GM21528 (cell line): Measurements from ENCODE around the gene SHC2.
"Not testable (repeated sequence)": the region's sequence is repeated elsewhere in the genome, so short reads cannot be mapped to it uniquely, and the experiment has no call there.

Experiments
- ATAC-seq: cut with Tn5 transposase; IDR thresholded peaks from one replicate; pipeline ENCODE4 v1.9.1; 2021; ENCODE audit warnings: mild to moderate bottlenecking, moderate library complexity; ENCODE audit not compliant: unreplicated experiment, low FRiP score

The SHC2 gene

GRCh38 chr19:493391-494170 is 32.7 kb upstream of the SHC2 start:
- no peak for ATAC-seq

GRCh38 chr19:492091-492531 is 31.3 kb upstream of the SHC2 start:
- no peak for ATAC-seq

GRCh38 chr19:491146-491741 is 30.4 kb upstream of the SHC2 start:
- ATAC-seq, result no peak

- peak; percentile 1 for ATAC-seq
Observed at GRCh38 chr19:489418-490196, 28.8 kb upstream of the SHC2 start.

GRCh38 chr19:488505-489417 is 27.9 kb upstream of the SHC2 start:
- peak; percentile 66 for ATAC-seq

- no peak for ATAC-seq
Observed at GRCh38 chr19:485583-486236, 24.9 kb upstream of the SHC2 start.

GRCh38 chr19:485077-485476 is 24.2 kb upstream of the SHC2 start:
- no peak for ATAC-seq

GRCh38 chr19:484494-484893 is 23.7 kb upstream of the SHC2 start:
- no peak for ATAC-seq

GRCh38 chr19:483332-484072 is 22.7 kb upstream of the SHC2 start:
- no peak for ATAC-seq

- no peak for ATAC-seq
Observed at GRCh38 chr19:482186-483041, 21.6 kb upstream of the SHC2 start.

GRCh38 chr19:481100-481499 is 20.3 kb upstream of the SHC2 start:
- not testable (repeated sequence) for ATAC-seq

- no peak for ATAC-seq
Observed at GRCh38 chr19:480016-480855, 19.4 kb upstream of the SHC2 start.

GRCh38 chr19:478976-479375 is 18.1 kb upstream of the SHC2 start:
- no peak for ATAC-seq

- no peak for ATAC-seq
Observed at GRCh38 chr19:478236-478903, 17.5 kb upstream of the SHC2 start.

- no peak for ATAC-seq
Observed at GRCh38 chr19:475360-475759, 14.5 kb upstream of the SHC2 start.

GRCh38 chr19:474126-475078 is 13.6 kb upstream of the SHC2 start:
- ATAC-seq, result no peak
